ENCODE results near the gene DEXI.

- TF ChIP-seq TARDBP (IDR thresholded peaks at IDR 0.05): no peak
- TF ChIP-seq BHLHE40 (IDR thresholded peaks at IDR 0.05; ENCODE audit: borderline replicate concordance): no peak
- TF ChIP-seq SP1 (IDR thresholded peaks at IDR 0.05): no peak
- no peak for TF ChIP-seq FOXM1 (IDR thresholded peaks at IDR 0.05; ENCODE audit: borderline replicate concordance)
- TF ChIP-seq L3MBTL2 (conservative IDR thresholded peaks at IDR 0.05): no peak
- TF ChIP-seq ARNT (IDR thresholded peaks at IDR 0.05): no peak
- no peak for TF ChIP-seq SUZ12 (IDR thresholded peaks at IDR 0.05)
- TF ChIP-seq FOXA1 (IDR thresholded peaks at IDR 0.05): no peak
- TF ChIP-seq LEF1 (IDR thresholded peaks at IDR 0.05; ENCODE audit: borderline replicate concordance): no peak
- TF ChIP-seq FOXK2 (IDR thresholded peaks at IDR 0.05): no peak
- no peak for TF ChIP-seq NFRKB (IDR thresholded peaks at IDR 0.05)
- TF ChIP-seq ELF4 (IDR thresholded peaks at IDR 0.05): no peak
- TF ChIP-seq PKNOX1 (IDR thresholded peaks at IDR 0.05): no peak
Measured at GRCh38 chr16:10988879-10989278, 46.6 kb upstream of the DEXI start.
